Stimulated activated CD4-positive, alpha-beta T cell treated with anti-CD3 and anti-CD28 coated beads, TNF-alpha, amount 100 ng/mL, for 1 hour (primary cell): ENCODE data around the gene OSCP1.
A peak's percentile ranks its signal among the peaks of the same experiment; 100 is the strongest.

ENCODE experiments used
- DNase-seq, 3 donors: peaks; one replicate each; pipeline ENCODE4 v3.0.0-alpha.2; 2020; ENCODE audit warnings: low read depth in 3 of 3, low spot score in 1 of 3

Gene OSCP1

GRCh38 chr1:36406440-36406839 is 43.8 kb downstream of the OSCP1 start:
- no peak for DNase-seq

- no peak for DNase-seq
These were observed 47.8 kb downstream of the OSCP1 start for GRCh38 chr1:36402504-36402890.

DNA sequence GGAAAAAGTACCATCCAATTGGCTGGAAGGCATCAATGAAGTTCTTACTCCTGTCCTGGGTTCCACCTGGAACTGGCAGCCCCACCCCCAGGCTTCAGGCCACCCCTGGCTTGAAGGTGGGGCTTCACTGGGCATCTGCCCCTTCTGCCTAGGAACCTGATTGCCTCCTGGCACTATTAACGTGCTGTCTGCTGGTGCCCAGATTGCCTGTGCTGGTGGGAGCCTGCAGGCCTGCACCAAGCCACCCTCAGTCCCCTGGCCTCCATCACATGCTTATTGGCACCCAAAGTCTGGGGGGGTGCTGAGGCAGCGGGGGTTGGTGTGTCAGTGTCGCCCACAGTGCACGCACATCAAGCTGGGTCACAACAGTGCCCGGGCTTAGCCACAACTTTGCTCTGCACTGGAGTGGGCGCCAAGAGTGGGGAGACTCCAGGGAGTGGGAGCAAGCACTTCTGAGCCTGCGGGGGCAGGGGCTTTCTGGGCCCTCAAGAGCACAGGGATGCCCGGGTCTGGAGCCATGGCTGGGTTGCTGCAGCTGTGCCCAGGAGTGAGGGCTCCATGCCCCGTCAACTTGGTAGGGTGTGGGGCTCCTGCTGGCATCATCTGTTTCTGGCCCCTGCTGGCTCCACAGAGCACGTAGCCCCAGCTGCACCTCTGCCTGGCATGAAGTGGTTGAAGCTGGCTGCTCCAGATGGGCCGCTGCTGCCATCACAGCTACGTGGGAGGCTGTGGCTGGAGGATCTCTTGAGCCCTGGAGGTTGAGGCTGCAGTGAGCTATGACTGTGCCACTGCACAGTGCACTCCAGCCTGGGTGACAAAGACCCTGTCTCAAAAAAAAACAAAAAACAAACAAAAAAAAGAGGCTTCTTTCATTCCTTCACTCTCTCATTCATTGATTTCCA is 48.4 kb downstream of the OSCP1 start:
- DNase-seq: no peak

- DNase-seq: peak in 1 of 3 donors; percentile 34
These were observed 49.2 kb downstream of the OSCP1 start for GRCh38 chr1:36400825-36401601.

- DNase-seq: no peak
These were observed 49.8 kb downstream of the OSCP1 start for GRCh38 chr1:36400514-36400824.

GRCh38 chr1:36398370-36398977 is 51.8 kb downstream of the OSCP1 start:
- no peak for DNase-seq

DNA sequence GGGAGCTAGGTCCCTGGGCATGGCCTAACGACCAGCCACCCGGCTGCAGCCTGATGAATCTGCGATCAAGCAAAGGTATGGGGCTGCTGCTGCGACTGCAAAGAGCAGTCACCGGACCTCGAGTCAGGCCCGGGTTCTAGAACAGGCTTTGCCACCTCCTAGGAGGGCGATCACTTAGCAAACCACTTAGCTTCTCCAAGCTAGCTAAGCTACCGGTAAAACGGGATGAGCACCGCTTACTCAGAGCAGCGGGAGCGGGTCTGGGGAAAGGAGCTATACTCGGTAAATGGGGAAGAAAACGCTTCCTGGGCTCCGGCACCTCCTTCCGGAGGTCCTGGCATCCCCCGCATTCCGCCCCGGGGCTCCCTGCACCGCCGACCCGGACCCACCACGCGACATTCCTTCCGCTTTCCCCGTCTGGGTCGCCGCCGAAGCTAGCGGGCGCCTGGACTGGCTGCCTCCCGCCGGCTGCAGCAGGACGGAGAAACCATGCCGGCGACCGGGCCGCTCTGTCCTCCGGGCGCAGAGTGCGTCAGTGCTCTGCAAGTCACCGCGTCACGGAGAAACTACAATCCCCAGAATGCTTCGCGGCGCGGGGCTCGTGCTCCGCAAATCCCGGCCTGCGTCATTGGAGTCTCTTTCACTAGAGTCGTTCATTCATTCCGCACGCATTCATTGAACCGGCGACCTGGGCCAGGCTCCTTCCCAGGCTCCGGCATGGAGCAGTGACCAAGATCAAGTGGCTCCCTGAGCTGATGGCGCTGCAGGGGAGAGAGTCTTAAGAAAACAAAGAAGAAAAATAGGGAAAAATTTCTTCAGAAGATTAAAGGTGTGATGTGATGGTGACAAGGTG is 52.6 kb downstream of the OSCP1 start, which contains the start of gene LSM10:
LSM10 (minus strand) TSS at position 531 of the 853 bp plus-strand sequence. CDS start 3,779 bp downstream, outside the sequence.
- peak; percentile 61 to 87 (median 68) for DNase-seq

- no peak for DNase-seq
These were observed 53.2 kb downstream of the OSCP1 start for GRCh38 chr1:36397083-36397377.

GRCh38 chr1:36396359-36396758 is 53.9 kb downstream of the OSCP1 start:
- DNase-seq: no peak

DNA sequence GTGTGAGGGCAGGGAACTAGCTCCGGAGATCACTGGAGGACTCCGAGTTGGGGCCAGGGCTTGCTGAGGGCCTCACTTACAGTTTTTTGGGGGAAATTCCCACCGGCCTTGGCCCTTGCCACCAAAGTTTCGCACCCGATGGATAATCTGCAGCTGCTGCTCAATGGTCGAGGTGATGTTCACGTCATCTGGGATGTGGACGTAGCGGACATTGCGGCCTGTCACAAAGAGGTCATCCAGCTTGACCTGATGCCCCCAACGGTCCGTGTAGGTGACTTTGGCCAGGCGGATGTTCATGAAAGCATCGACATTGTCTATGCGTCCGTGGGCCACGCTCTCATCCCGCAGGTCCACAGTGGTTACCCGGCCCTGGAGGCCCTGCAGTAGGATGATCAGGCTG is 56.6 kb downstream of the OSCP1 start:
- DNase-seq: no peak

GRCh38 chr1:36392836-36393235 is 57.4 kb downstream of the OSCP1 start:
- no peak for DNase-seq

DNA sequence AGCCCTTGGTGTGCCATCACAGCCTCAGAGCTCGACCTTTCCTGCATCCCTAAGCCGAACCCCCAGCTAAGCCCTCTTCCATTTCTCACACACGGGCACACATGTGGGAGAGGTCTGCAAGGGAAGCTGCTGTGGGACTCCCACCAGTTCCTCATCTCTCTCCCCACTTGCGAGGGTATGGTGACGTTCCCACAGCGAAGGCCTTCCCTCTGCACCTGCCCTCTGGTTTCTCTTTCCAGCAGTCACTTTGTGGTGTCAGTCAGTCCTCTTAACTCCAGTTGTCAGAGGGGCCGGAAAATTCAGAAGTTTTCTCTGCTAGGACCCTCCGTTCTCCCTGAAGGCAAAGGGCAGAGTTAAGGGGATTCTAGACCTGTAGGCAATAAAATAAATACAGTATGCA is 59.0 kb downstream of the OSCP1 start:
- DNase-seq: no peak

DNA sequence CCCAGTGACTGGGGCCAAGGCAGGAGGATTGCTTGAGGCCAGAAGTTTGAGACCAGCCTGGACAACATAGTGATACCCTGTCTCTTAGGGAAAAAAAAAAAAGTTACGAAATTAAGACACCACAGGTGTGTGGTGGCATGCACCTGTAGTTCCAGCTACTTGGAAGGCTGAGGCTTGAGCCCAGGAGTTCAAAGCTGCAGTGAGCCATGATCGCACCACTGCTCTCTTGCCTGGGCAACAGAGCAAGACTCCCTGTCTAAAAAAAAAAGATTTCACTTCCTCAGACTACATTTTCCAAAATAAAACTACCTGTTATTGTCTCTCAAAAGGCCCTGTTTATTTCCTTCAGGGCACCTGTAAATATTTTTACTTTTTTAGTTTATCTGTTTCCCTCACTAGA is 59.8 kb downstream of the OSCP1 start:
- DNase-seq: no peak

GRCh38 chr1:36389999-36390398 is 60.3 kb downstream of the OSCP1 start:
- no peak for DNase-seq

DNA sequence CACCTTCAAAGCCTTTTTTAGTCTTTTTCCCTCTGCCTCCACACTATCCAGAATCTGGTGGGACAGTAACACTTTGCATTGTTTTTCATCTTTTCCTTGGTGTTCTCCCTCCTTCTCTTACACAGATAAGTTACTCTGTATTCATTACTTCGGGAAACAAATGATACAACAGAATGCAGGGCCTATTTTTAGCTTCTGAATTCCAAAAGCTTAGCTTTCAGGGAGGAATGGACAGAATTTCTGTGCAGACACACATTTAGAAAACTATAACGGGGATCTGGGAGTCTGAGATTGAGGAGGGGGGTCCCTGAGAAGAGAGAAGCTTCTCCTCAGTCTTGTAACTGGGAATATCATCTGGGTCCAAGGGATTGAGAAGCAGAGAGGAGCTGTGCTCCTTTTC is 61.0 kb downstream of the OSCP1 start:
- DNase-seq: no peak

GRCh38 chr1:36387141-36387949 is 62.9 kb downstream of the OSCP1 start:
- no peak for DNase-seq

GRCh38 chr1:36386265-36387140 is 63.7 kb downstream of the OSCP1 start:
- peak; percentile 71 to 77 (median 77) for DNase-seq

GRCh38 chr1:36385410-36386264 is 64.6 kb downstream of the OSCP1 start, which contains the start of gene STK40:
Gene STK40 (minus strand): TSS chr1:36385924. CDS start chr1:36361332, 24,592 bp downstream.
- peak; percentile 97 for DNase-seq
